ENCODE data around the gene FBLN7. TPM values are rescaled to one million over a fixed set of nuclear protein-coding genes. Genes with fewer than 3 reads are reported as not detected.

The FBLN7 gene
- total RNA-seq, 1 experiment from 2014 or later, result 0.14 TPM

DNA sequence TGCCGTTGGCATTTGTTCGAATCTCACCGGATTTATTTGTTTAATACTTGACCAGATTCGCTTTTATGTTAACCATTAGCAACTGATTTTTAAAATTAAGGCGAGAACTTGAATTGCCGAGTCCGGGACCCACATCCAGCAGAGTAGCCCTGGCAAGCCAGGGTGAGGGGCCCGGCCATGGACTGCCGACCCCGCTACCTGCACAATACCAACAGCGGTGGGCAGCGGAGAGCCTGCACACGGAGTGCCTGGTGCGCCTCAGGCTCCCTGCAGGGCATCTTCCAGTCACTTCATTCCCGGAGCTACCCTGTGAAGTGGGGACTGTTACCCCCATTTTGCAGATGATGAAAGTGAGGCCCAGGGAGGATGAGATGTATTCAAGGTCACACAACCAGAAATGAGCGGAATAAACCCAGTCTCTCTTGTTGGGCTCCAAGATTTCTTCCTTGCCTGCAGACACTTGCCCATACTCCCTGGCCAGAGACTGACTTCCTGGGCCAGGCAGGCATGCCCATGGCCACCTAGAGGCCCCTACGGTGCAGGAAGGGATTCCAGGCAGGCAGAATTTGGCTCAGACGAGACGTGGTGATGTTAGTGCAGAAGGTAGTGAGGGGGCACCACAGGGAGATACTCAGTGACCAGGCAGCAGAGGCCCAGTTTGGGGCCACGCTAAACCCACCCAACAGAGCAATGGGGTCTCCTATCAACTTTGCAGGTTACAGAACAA is 2.9 kb downstream of the FBLN7 start:
- Mint-ChIP-seq H3K4me3 (ENCODE audit: unreplicated experiment) (no peak overlapping the region), H3K27ac (ENCODE audit: low read depth, unreplicated experiment) (no peak overlapping the region), H3K9me3 (ENCODE audit: unreplicated experiment) (no peaks in the 10 kb centered on the region), H3K27me3 (ENCODE audit: insufficient read depth, unreplicated experiment) (no peaks in the 10 kb centered on the region), H3K36me3 (ENCODE audit: insufficient read depth, unreplicated experiment) (no peaks in the 10 kb centered on the region), H3K4me1 (ENCODE audit: insufficient read depth, unreplicated experiment) (no peaks in the 10 kb centered on the region)
- ChIA-PET CTCF (interaction anchor here (0.8 kb wide), 1 partner anchor 361 kb away, joined by 4 read pairs; no protein-coding TSS in a partner anchor), POLR2A (no interaction called here)
- intact Hi-C loops (cut with micrococcal nuclease), result no loop called here
- TF ChIP-seq, protein P1, sequence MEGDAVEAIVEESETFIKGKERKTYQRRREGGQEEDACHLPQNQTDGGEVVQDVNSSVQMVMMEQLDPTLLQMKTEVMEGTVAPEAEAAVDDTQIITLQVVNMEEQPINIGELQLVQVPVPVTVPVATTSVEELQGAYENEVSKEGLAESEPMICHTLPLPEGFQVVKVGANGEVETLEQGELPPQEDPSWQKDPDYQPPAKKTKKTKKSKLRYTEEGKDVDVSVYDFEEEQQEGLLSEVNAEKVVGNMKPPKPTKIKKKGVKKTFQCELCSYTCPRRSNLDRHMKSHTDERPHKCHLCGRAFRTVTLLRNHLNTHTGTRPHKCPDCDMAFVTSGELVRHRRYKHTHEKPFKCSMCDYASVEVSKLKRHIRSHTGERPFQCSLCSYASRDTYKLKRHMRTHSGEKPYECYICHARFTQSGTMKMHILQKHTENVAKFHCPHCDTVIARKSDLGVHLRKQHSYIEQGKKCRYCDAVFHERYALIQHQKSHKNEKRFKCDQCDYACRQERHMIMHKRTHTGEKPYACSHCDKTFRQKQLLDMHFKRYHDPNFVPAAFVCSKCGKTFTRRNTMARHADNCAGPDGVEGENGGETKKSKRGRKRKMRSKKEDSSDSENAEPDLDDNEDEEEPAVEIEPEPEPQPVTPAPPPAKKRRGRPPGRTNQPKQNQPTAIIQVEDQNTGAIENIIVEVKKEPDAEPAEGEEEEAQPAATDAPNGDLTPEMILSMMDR (IDR thresholded peaks at IDR 0.05; ENCODE audit: unreplicated experiment), result no peak
- BruUV-seq (replicated peaks), result no TSS peak
- no peak for DNase-seq (ENCODE audit: unreplicated experiment)

DNA sequence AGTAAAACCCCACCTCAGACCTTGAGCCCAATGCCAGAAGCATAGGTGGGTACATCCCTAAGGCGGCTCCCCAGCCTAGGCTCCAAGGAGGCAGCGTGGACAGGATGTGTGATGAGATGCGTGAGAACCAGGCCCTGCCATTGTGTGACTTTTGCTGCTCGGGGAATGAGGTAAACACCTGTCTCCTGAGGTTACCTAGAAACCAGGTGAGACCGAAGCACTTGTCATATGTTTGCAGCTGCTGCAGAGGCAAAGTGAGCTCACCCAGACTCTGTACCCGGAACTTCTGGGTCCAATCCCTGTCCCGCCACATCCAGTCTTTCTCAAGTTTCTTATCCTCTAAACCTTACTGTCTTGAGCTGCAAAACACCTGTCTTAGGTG is 3.4 kb downstream of the FBLN7 start:
- CTCF ChIA-PET, result no interaction called here
- TF ChIP-seq, protein P1 (IDR thresholded peaks at IDR 0.05; ENCODE audit: unreplicated experiment), result no peak
- H3K27ac Mint-ChIP-seq (ENCODE audit: low read depth, unreplicated experiment), result no peak overlapping the region
- no peak overlapping the region for H3K4me3 Mint-ChIP-seq (ENCODE audit: unreplicated experiment)
- H3K9me3 Mint-ChIP-seq (ENCODE audit: unreplicated experiment), result no peaks in the 10 kb centered on the region
- H3K36me3 Mint-ChIP-seq (ENCODE audit: insufficient read depth, unreplicated experiment), result no peaks in the 10 kb centered on the region
- DNase-seq (ENCODE audit: unreplicated experiment), result no peak
- no TSS peak for BruUV-seq (replicated peaks)
- intact Hi-C loops (cut with micrococcal nuclease), result no loop called here
- POLR2A ChIA-PET, result no interaction called here
- no peaks in the 10 kb centered on the region for H3K4me1 Mint-ChIP-seq (ENCODE audit: insufficient read depth, unreplicated experiment)
- H3K27me3 Mint-ChIP-seq (ENCODE audit: insufficient read depth, unreplicated experiment), result no peaks in the 10 kb centered on the region

DNA sequence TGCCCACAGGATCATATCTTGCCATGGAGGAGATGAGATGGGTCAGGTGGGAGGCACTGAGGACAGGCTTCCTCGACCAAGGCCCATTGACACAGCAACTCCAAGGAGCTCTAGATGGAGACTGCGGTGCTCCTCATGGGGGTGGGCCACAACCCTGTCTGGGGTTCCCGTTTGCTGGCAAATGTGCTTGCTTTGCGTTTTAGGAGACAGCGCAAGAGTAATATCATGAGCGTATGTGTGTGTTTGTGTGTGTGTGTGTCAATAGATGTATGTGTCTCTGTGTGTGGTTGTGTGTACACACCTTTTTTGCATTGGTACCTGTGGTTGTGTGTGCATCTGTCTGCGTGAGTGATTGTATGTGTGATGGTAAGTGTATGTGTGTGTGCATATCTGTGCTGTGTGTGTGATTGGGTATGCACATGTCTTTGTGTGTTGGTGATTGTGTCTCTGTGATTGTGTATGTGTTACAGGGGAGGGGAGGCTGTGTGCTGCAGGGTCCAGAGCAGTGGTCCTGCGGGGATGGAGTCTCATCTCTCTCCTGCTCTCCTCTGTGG is 4.4 kb downstream of the FBLN7 start:
- POLR2A ChIA-PET, result no interaction called here
- DNase-seq (ENCODE audit: unreplicated experiment), result no peak
- BruUV-seq (replicated peaks), result no TSS peak
- no peaks in the 10 kb centered on the region for H3K27me3 Mint-ChIP-seq (ENCODE audit: insufficient read depth, unreplicated experiment)
- TF ChIP-seq, protein P1 (IDR thresholded peaks at IDR 0.05; ENCODE audit: unreplicated experiment), result no peak
- H3K9me3 Mint-ChIP-seq (ENCODE audit: unreplicated experiment), result no peaks in the 10 kb centered on the region
- H3K4me3 Mint-ChIP-seq (ENCODE audit: unreplicated experiment), result no peak overlapping the region
- no peak overlapping the region for H3K27ac Mint-ChIP-seq (ENCODE audit: low read depth, unreplicated experiment)
- intact Hi-C loops (cut with micrococcal nuclease), result no loop called here
- CTCF ChIA-PET, result no interaction called here
- H3K4me1 Mint-ChIP-seq (ENCODE audit: insufficient read depth, unreplicated experiment), result no peaks in the 10 kb centered on the region
- H3K36me3 Mint-ChIP-seq (ENCODE audit: insufficient read depth, unreplicated experiment), result no peaks in the 10 kb centered on the region

DNA sequence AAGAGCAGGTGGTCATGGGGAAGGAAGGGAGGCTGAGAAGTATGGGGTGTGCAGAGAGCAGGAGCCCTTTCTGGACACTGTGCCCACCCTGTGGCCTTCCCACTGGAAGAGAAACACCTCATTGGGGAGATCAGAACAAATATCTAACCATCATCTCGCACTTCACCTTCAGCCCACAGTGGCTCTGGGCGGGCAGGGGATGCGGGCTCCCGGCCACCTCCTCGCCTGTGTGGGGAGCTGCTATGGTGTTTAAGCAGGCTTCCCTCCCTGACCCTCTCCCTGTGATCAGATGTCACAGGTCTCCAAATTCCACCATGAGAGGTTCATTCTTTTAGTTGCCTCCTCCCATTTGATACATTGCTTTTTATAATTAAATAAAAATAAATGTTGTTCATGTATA is 5.0 kb downstream of the FBLN7 start:
- Mint-ChIP-seq H3K4me3 (ENCODE audit: unreplicated experiment) (no peak overlapping the region), H3K4me1 (ENCODE audit: insufficient read depth, unreplicated experiment) (no peaks in the 10 kb centered on the region), H3K27ac (ENCODE audit: low read depth, unreplicated experiment) (no peak overlapping the region), H3K36me3 (ENCODE audit: insufficient read depth, unreplicated experiment) (no peaks in the 10 kb centered on the region), H3K27me3 (ENCODE audit: insufficient read depth, unreplicated experiment) (no peaks in the 10 kb centered on the region), H3K9me3 (ENCODE audit: unreplicated experiment) (no peaks in the 10 kb centered on the region)
- no peak for DNase-seq (ENCODE audit: unreplicated experiment)
- CTCF ChIA-PET, result no interaction called here
- POLR2A ChIA-PET, result no interaction called here
- BruUV-seq (replicated peaks), result no TSS peak
- intact Hi-C loops (cut with micrococcal nuclease), result no loop called here
- TF ChIP-seq, protein P1 (IDR thresholded peaks at IDR 0.05; ENCODE audit: unreplicated experiment), result no peak

Measured in MCF 10A (cell line).